Uterus (tissue), 4 donors: ENCODE data around the gene CDK2. TPM values are rescaled to one million over a fixed set of nuclear protein-coding genes. Genes with fewer than 3 reads are reported as not detected.

Experiments used
- DNase-seq, 2 donors: peaks; one replicate each; pipeline ENCODE4 v3.0.0-alpha.2; 2019 to 2020
- H3K27ac ChIP-seq, 2 donors: fragments of 200-600 bp; sonication (generic); 1 replicate in 1 of 2; 2 replicates in 1 of 2; pipeline ENCODE4 v1.5.1; 2016 to 2018
- H3K27me3 ChIP-seq, 2 donors: fragments of 200-600 bp; sonication (generic); one replicate each; pipeline ENCODE4 v1.5.1; 2018 to 2019; ENCODE audit warnings: control low read depth in 1 of 2
- H3K36me3 ChIP-seq, 2 donors: fragments of 200-600 bp; sonication (generic); one replicate each; pipeline ENCODE4 v1.5.1; 2019; ENCODE audit warnings: control low read depth in 1 of 2
- H3K4me1 ChIP-seq, 2 donors: fragments of 200-600 bp; sonication (generic); one replicate each; pipeline ENCODE4 v1.5.1; 2018 to 2019; ENCODE audit warnings: control low read depth in 1 of 2
- H3K4me3 ChIP-seq, 2 donors: fragments of 200-600 bp; sonication (generic); 1 replicate in 1 of 2; 2 replicates in 1 of 2; pipeline ENCODE4 v1.5.1; 2018 to 2019; ENCODE audit warnings: mild to moderate bottlenecking in 1 of 2
- H3K9me3 ChIP-seq, 2 donors: fragments of 200-600 bp; sonication (generic); one replicate each; pipeline ENCODE4 v1.5.1; 2019; ENCODE audit warnings: control low read depth in 1 of 2
- CTCF ChIP-seq, 4 experiments: fragments of 200-600 bp in 2 of 4; fragments of 450-650 bp in 2 of 4; sonication (generic) in 2 of 4; IDR thresholded peaks; one replicate each; pipeline ENCODE4 v1.5.1; 2016 to 2019; ENCODE audit warnings: antibody characterized with exemption in 4 of 4, mild to moderate bottlenecking in 2 of 4, moderate library complexity in 1 of 4
- POLR2A ChIP-seq, 2 donors: fragments of 450-650 bp; IDR thresholded peaks; one replicate each; pipeline ENCODE4 v1.6.1; 2016; ENCODE audit warnings: antibody characterized with exemption in 2 of 2, mild to moderate bottlenecking in 1 of 2, moderate library complexity in 1 of 2
- intact Hi-C: fragments of 100-400 bp; cut with DNase I; formaldehyde crosslinking; loops from one replicate; pipeline ENCODE4 v1.15.1; 2023; ENCODE audit warnings: low total_unique reads
- total RNA-seq, 4 donors: library from RNA; depleted of rRNA in 3 of 4; stranded (reverse); fragments of >200 nt in 3 of 4; gene quantifications; one replicate each; pipeline versions ENCODE4 v1.1.0 to v1.2.4, GENCODE V29; 2014 to 2023
- donor health status: DM: yes; HTN: yes; CAD: no.

CDK2 gene
- total RNA-seq, 4 donors from 2014 or later: 19.0 to 35.6 (median 28.7) TPM

- intact Hi-C loops: no loop called here
- no peak for DNase-seq
- H3K4me3 ChIP-seq: peak within 1 kb of the TSS; percentile 80 to 93
Measured at GRCh38 chr12:55965941-55966407, 656 bp upstream of the CDK2 start, which contains the start of gene PMEL. TSS of gene PMEL (minus strand) at chr12:55966042. CDS start at chr12:55966011, 31 bp downstream.

GRCh38 chr12:55969356-55969755 lies 2.7 kb downstream of the CDK2 start:
- DNase-seq: no peak
- Histone ChIP-seq H3K27ac (no peak overlapping the region), H3K9me3 (no peaks in the 10 kb centered on the region), H3K36me3 (no peaks in the 10 kb centered on the region), H3K27me3 (no peaks in the 10 kb centered on the region), H3K4me3 (no peak overlapping the region), H3K4me1 (peaks cover 5 to 12% of the 10 kb centered on the region in 2 donors)
- TF ChIP-seq CTCF (IDR thresholded peaks at IDR 0.05): no peak
- no peak for TF ChIP-seq POLR2A (IDR thresholded peaks at IDR 0.05)
- intact Hi-C loops: no loop called here

More at GRCh38 chr12:55965941-55966407, 656 bp upstream of the CDK2 start, which contains the start of gene PMEL:
- H3K27me3 ChIP-seq: no peaks in the 10 kb centered on the region
- no peak for TF ChIP-seq CTCF (IDR thresholded peaks at IDR 0.05)
- TF ChIP-seq POLR2A (IDR thresholded peaks at IDR 0.05): no peak
- H3K27ac ChIP-seq: peak within 1 kb of the TSS; percentile 84 to 94
- H3K36me3 ChIP-seq: no peaks in the 10 kb centered on the region
- no peaks in the 10 kb centered on the region for H3K9me3 ChIP-seq
- H3K4me1 ChIP-seq: peaks cover 5 to 6% of the 10 kb centered on the region in 2 donors

- no peak for DNase-seq
- TF ChIP-seq POLR2A (IDR thresholded peaks at IDR 0.05) (no peak), CTCF (IDR thresholded peaks at IDR 0.05) (no peak)
- intact Hi-C loops: no loop called here
- Histone ChIP-seq H3K36me3 (no peaks in the 10 kb centered on the region), H3K4me3 (no peak overlapping the region), H3K27me3 (no peaks in the 10 kb centered on the region), H3K9me3 (no peaks in the 10 kb centered on the region), H3K27ac (no peak overlapping the region), H3K4me1 (peaks cover 4 to 9% of the 10 kb centered on the region in 2 donors)
Measured at GRCh38 chr12:55970775-55971174, 4.1 kb downstream of the CDK2 start.

- Histone ChIP-seq H3K4me1 (peaks cover 0 to 6% of the 10 kb centered on the region in 2 donors), H3K27me3 (no peaks in the 10 kb centered on the region), H3K4me3 (no peak overlapping the region), H3K9me3 (no peaks in the 10 kb centered on the region), H3K27ac (peak overlapping the region; percentile 87 to 94), H3K36me3 (no peaks in the 10 kb centered on the region)
- TF ChIP-seq CTCF (IDR thresholded peaks at IDR 0.05) (no peak), POLR2A (IDR thresholded peaks at IDR 0.05) (no peak)
- intact Hi-C loops: no loop called here
- DNase-seq: no peak
Measured at GRCh38 chr12:55972042-55972441, 5.4 kb downstream of the CDK2 start.

GRCh38 chr12:55972456-55972855 lies 5.8 kb downstream of the CDK2 start:
- H3K9me3 ChIP-seq: no peaks in the 10 kb centered on the region
- H3K36me3 ChIP-seq: no peaks in the 10 kb centered on the region
- DNase-seq: no peak
- no peak for TF ChIP-seq POLR2A (IDR thresholded peaks at IDR 0.05)
- no peak for TF ChIP-seq CTCF (IDR thresholded peaks at IDR 0.05)
- H3K27me3 ChIP-seq: no peaks in the 10 kb centered on the region
- H3K4me1 ChIP-seq: peaks cover 0 to 6% of the 10 kb centered on the region in 2 donors
- intact Hi-C loops: no loop called here
- peak overlapping the region; percentile 87 to 94 for H3K27ac ChIP-seq
- peak overlapping the region in 1 of 2 donors; percentile 67 for H3K4me3 ChIP-seq
